Peyer's patch (tissue), 4 donors: ENCODE results near the gene CAMK2D. TPM values are rescaled to one million over a fixed set of nuclear protein-coding genes. Genes with fewer than 3 reads are reported as not detected.

Experiments used
- DNase-seq, 3 donors: peaks; one replicate each; pipeline ENCODE4 v3.0.0-alpha.2; 2017 to 2019
- H3K27ac ChIP-seq, 4 donors: fragments of 200-600 bp; sonication (generic); one replicate each; pipeline ENCODE4 v1.5.1; 2016 to 2019
- H3K27me3 ChIP-seq, 2 donors: fragments of 200-600 bp; sonication (generic); one replicate each; pipeline ENCODE4 v1.5.1; 2019
- H3K36me3 ChIP-seq, 3 donors: fragments of 200-600 bp; sonication (generic); one replicate each; pipeline ENCODE4 v1.5.1; 2016 to 2019
- H3K4me1 ChIP-seq, 4 donors: fragments of 200-600 bp; sonication (generic); one replicate each; pipeline ENCODE4 v1.5.1; 2016 to 2019
- H3K4me3 ChIP-seq, 4 donors: fragments of 200-600 bp; sonication (generic); 1 replicate in 3 of 4; 2 replicates in 1 of 4; pipeline ENCODE4 v1.5.1; 2016 to 2019; ENCODE audit warnings: mild to moderate bottlenecking in 1 of 4
- H3K9me3 ChIP-seq, 4 donors: fragments of 200-600 bp; sonication (generic); one replicate each; pipeline ENCODE4 v1.5.1; 2016 to 2019; ENCODE audit warnings: mild to moderate bottlenecking in 1 of 4
- CTCF ChIP-seq, 6 experiments: fragments of 450-650 bp in 4 of 6; fragments of 200-600 bp in 2 of 6; sonication (generic) in 1 of 6; IDR thresholded peaks; one replicate each; pipeline ENCODE4 v1.5.1; 2017 to 2019; ENCODE audit warnings: antibody characterized with exemption in 6 of 6, mild to moderate bottlenecking in 3 of 6, moderate library complexity in 1 of 6
- POLR2A ChIP-seq, 2 donors: fragments of 450-650 bp; IDR thresholded peaks; one replicate each; pipeline ENCODE4 v1.5.1; 2017; ENCODE audit warnings: antibody characterized with exemption in 2 of 2, mild to moderate bottlenecking in 2 of 2, moderate library complexity in 2 of 2
- total RNA-seq, 4 donors: library from RNA; depleted of rRNA; stranded (reverse); fragments of >200 nt; gene quantifications; one replicate each; pipeline ENCODE4 v1.1.0, GENCODE V29; 2016

CAMK2D gene
- total RNA-seq, 4 donors from 2014 or later, result 38.8 to 125 (median 63.5) TPM

- H3K27me3 ChIP-seq, result no peaks in the 10 kb centered on the region
- TF ChIP-seq CTCF (IDR thresholded peaks at IDR 0.05) (no peak), POLR2A (IDR thresholded peaks at IDR 0.05) (no peak)
- H3K36me3 ChIP-seq, result no peaks in the 10 kb centered on the region
- H3K9me3 ChIP-seq, result no peaks in the 10 kb centered on the region
- H3K27ac ChIP-seq, result no peak overlapping the region
- no peak overlapping the region for H3K4me3 ChIP-seq
- H3K4me1 ChIP-seq, result peaks cover 0 to 18% (median 0%) of the 10 kb centered on the region in 4 donors
- DNase-seq, result no peak
Observed at GRCh38 chr4:113566015-113566795, 195.3 kb downstream of the CAMK2D start.

DNA sequence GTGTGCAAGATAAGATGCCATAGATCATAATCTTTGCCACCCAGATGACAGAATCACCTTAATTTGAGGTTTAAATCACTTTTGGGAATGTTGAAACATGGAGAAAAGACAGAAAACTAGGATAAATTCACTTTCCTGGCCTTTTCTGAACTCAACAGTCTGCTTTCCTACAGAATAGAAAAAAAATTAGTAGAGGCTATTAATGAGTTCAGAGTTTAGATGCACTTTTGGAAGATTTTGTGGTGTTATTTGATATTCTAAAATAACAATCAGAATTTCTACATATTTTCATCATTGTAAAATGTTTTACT lies 195.9 kb downstream of the CAMK2D start:
- no peak for DNase-seq
- Histone ChIP-seq H3K36me3 (no peaks in the 10 kb centered on the region), H3K27ac (peak overlapping the region in 1 of 4 donors; percentile 35), H3K4me1 (peaks cover 0 to 18% (median 0%) of the 10 kb centered on the region in 4 donors), H3K9me3 (no peaks in the 10 kb centered on the region), H3K4me3 (no peak overlapping the region), H3K27me3 (no peaks in the 10 kb centered on the region)
- TF ChIP-seq CTCF (IDR thresholded peaks at IDR 0.05) (no peak), POLR2A (IDR thresholded peaks at IDR 0.05) (no peak)

DNA sequence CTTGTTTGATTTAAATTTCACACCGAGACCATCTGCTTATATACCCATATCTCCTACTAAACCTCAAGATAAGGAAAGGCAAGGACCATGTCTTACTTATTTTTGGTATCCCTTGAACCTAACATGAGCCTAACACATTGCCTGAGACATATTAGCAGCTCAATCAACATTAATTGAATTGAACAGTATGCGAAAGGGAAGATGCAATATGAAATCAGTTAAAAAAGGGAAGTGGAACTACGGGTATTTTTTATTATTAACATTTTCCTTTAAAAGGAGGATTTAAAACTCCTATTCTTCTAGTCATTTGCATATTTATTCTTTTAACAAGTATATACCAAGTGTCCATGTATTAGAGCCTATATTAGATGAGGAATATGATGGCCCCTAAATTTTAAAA lies 197.0 kb downstream of the CAMK2D start:
- H3K4me3 ChIP-seq, result no peak overlapping the region
- no peaks in the 10 kb centered on the region for H3K36me3 ChIP-seq
- no peaks in the 10 kb centered on the region for H3K27me3 ChIP-seq
- peaks cover 0 to 18% (median 0%) of the 10 kb centered on the region in 4 donors for H3K4me1 ChIP-seq
- peak overlapping the region in 1 of 4 donors; percentile 35 for H3K27ac ChIP-seq
- no peaks in the 10 kb centered on the region for H3K9me3 ChIP-seq
- TF ChIP-seq POLR2A (IDR thresholded peaks at IDR 0.05) (no peak), CTCF (IDR thresholded peaks at IDR 0.05) (no peak)
- no peak for DNase-seq

- no peak overlapping the region for H3K4me3 ChIP-seq
- peaks cover 0 to 18% (median 0%) of the 10 kb centered on the region in 4 donors for H3K4me1 ChIP-seq
- no peaks in the 10 kb centered on the region for H3K36me3 ChIP-seq
- H3K27ac ChIP-seq, result peak overlapping the region in 1 of 4 donors; percentile 38
- no peak for TF ChIP-seq CTCF (IDR thresholded peaks at IDR 0.05)
- TF ChIP-seq POLR2A (IDR thresholded peaks at IDR 0.05), result no peak
- H3K9me3 ChIP-seq, result no peaks in the 10 kb centered on the region
- DNase-seq, result no peak
- H3K27me3 ChIP-seq, result no peaks in the 10 kb centered on the region
Observed at GRCh38 chr4:113563691-113564378, 197.7 kb downstream of the CAMK2D start.

GRCh38 chr4:113561758-113562157 lies 199.8 kb downstream of the CAMK2D start:
- no peak for DNase-seq
- no peak overlapping the region for H3K27ac ChIP-seq
- H3K27me3 ChIP-seq, result no peaks in the 10 kb centered on the region
- H3K4me1 ChIP-seq, result peaks cover 0 to 18% (median 0%) of the 10 kb centered on the region in 4 donors
- TF ChIP-seq POLR2A (IDR thresholded peaks at IDR 0.05), result no peak
- TF ChIP-seq CTCF (IDR thresholded peaks at IDR 0.05), result no peak
- H3K36me3 ChIP-seq, result no peaks in the 10 kb centered on the region
- no peaks in the 10 kb centered on the region for H3K9me3 ChIP-seq
- H3K4me3 ChIP-seq, result no peak overlapping the region
